Lung (tissue), 12 donors: ENCODE results near the gene LYPD6B. TPM values are rescaled to one million over a fixed set of nuclear protein-coding genes. Genes with fewer than 3 reads are reported as not detected.

Source experiments
- ATAC-seq: fragments of 200-7000 bp; cut with Tn5 transposase; one replicate; pipeline ENCODE4 v1.9.1; 2020; ENCODE audit warnings: moderate number of reproducible peaks; ENCODE audit not compliant: insufficient read depth, low FRiP score
- DNase-seq, 3 donors: peaks; one replicate each; pipeline ENCODE4 v3.0.0-alpha.2; 2013 to 2017
- H3K27ac ChIP-seq, 2 donors: one replicate each; pipeline ENCODE4 v1.5.1; 2013; ENCODE audit warnings: mild to moderate bottlenecking in 2 of 2, moderate library complexity in 2 of 2, control low read depth in 1 of 2, inconsistent platforms in 1 of 2, low read depth in 1 of 2, low read length in 1 of 2
- H3K27me3 ChIP-seq, 3 donors: one replicate each; pipeline ENCODE4 v1.5.1; 2013; ENCODE audit warnings: low read length in 2 of 3; ENCODE audit not compliant: control insufficient read depth in 3 of 3, insufficient read depth in 3 of 3
- H3K36me3 ChIP-seq, 4 donors: one replicate each; pipeline ENCODE4 v1.5.1; 2013; ENCODE audit warnings: low read length in 4 of 4, mild to moderate bottlenecking in 1 of 4, moderate library complexity in 1 of 4; ENCODE audit not compliant: control insufficient read depth in 4 of 4, insufficient read depth in 4 of 4
- H3K4me1 ChIP-seq, 5 donors: one replicate each; pipeline ENCODE4 v1.5.1; 2013; ENCODE audit warnings: low read length in 5 of 5, mild to moderate bottlenecking in 2 of 5, moderate library complexity in 1 of 5; ENCODE audit not compliant: control insufficient read depth in 5 of 5, insufficient read depth in 5 of 5
- H3K4me3 ChIP-seq: one replicate; pipeline ENCODE4 v1.5.1; 2013; ENCODE audit warnings: mild to moderate bottlenecking, control low read depth, moderate library complexity
- H3K9ac ChIP-seq, 2 donors: one replicate each; pipeline ENCODE4 v1.5.1; 2013; ENCODE audit warnings: low read length in 2 of 2, control low read depth in 1 of 2; ENCODE audit not compliant: insufficient read depth in 1 of 2
- H3K9me3 ChIP-seq, 4 donors: one replicate each; pipeline ENCODE4 v1.5.1; 2013; ENCODE audit warnings: low read length in 3 of 4, mild to moderate bottlenecking in 1 of 4, moderate library complexity in 1 of 4; ENCODE audit not compliant: control insufficient read depth in 4 of 4, insufficient read depth in 3 of 4
- WGBS, 2 donors: extraction: QIAGEN DNeasy Blood & Tissue Kit; methylation state at CpG; one replicate each; pipeline ENCODE4 v1.1.7; 2013; 5-methylcytosine and 5-hydroxymethylcytosine counted together
- polyA plus RNA-seq, 2 donors: library from polyadenylated mRNA; stranded (reverse); fragments of 200-250 nt; gene quantifications; one replicate each; pipeline ENCODE4 v1.2.1, GENCODE V29; 2013
- total RNA-seq, 2 donors: library from RNA; depleted of rRNA in 1 of 2; stranded (reverse); fragments of >200 nt in 1 of 2; gene quantifications; one replicate each; pipeline ENCODE4 v1.2.1, GENCODE V29; 2014 to 2021
- TF ChIP-seq, protein P1 (sequence below): IDR thresholded peaks from 2 replicates; pipeline ENCODE4 v1.5.1; 2012; ENCODE audit warnings: mild to moderate bottlenecking; ENCODE audit errors: control extremely low read depth, extremely low read depth
- donor health status: control.
- donor health status: control.
- donor health status: Bipolar disorder and iron deficiency.
- donor health status: healthy.
- donor health status: DM: yes; HTN: yes; CAD: no.

LYPD6B gene
- total and polyA plus RNA-seq, 4 donors: 2.5 to 12.4 (median 3.4) TPM

DNA sequence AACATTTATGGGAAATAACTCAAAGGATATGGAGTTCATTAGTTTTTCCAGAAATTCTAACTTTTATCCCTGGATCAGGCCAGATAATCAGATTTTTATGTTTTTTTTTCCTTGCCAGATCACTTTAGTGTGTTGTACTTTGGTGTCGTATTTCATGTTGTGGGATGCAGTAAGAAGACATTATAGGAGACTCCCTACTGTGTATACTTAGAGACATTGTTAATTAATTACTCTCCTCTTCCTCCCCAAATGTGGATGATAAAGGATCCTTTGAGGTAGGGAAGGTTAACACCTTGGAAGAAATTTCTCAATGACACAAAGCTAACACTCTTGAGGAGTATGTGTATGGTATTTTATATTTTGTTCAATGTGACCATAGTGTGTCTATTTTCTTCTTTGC is 120.5 kb downstream of the LYPD6B start:
- Histone ChIP-seq H3K4me1 (no peaks in the 10 kb centered on the region), H3K9me3 (no peaks in the 10 kb centered on the region), H3K4me3 (no peak overlapping the region), H3K27me3 (no peaks in the 10 kb centered on the region), H3K9ac (no peak overlapping the region), H3K36me3 (no peaks in the 10 kb centered on the region), H3K27ac (no peak overlapping the region)
- DNase-seq (no peak), ATAC-seq (no peak)
- 93 to 100% methylated on average over 1 of the region's 1 CpG for WGBS, 2 donors
- TF ChIP-seq, protein P1, sequence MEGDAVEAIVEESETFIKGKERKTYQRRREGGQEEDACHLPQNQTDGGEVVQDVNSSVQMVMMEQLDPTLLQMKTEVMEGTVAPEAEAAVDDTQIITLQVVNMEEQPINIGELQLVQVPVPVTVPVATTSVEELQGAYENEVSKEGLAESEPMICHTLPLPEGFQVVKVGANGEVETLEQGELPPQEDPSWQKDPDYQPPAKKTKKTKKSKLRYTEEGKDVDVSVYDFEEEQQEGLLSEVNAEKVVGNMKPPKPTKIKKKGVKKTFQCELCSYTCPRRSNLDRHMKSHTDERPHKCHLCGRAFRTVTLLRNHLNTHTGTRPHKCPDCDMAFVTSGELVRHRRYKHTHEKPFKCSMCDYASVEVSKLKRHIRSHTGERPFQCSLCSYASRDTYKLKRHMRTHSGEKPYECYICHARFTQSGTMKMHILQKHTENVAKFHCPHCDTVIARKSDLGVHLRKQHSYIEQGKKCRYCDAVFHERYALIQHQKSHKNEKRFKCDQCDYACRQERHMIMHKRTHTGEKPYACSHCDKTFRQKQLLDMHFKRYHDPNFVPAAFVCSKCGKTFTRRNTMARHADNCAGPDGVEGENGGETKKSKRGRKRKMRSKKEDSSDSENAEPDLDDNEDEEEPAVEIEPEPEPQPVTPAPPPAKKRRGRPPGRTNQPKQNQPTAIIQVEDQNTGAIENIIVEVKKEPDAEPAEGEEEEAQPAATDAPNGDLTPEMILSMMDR: no peak

DNA sequence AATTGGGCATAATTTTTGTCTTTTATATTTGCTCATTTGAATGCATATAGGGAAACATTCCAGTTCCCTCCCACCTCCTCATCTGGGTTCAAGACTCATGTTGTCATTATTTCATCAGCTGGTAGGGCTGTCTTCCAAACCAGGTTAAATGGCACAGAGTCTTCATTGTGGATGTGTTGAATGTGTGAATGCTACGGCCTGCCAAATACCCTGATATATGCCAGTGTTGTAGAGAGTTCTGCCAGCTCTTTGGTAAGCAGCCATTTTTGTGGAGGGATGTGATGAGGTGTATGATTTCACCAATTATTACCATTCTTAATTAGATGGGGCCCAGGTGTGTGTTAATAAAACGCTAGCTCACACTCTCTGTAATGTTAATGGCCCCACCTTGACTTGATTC is 121.7 kb downstream of the LYPD6B start:
- H3K4me1 ChIP-seq: no peaks in the 10 kb centered on the region
- peaks cover 0 to 3% (median 0%) of the 10 kb centered on the region in 4 donors for H3K9me3 ChIP-seq
- no peak overlapping the region for H3K27ac ChIP-seq
- H3K27me3 ChIP-seq: no peaks in the 10 kb centered on the region
- WGBS, 2 donors: 94 to 97% methylated on average over 2 of the region's 2 CpGs
- H3K36me3 ChIP-seq: no peaks in the 10 kb centered on the region
- TF ChIP-seq, protein P1: no peak
- no peak overlapping the region for H3K4me3 ChIP-seq
- H3K9ac ChIP-seq: no peak overlapping the region
- DNase-seq (no peak), ATAC-seq (no peak)

DNA sequence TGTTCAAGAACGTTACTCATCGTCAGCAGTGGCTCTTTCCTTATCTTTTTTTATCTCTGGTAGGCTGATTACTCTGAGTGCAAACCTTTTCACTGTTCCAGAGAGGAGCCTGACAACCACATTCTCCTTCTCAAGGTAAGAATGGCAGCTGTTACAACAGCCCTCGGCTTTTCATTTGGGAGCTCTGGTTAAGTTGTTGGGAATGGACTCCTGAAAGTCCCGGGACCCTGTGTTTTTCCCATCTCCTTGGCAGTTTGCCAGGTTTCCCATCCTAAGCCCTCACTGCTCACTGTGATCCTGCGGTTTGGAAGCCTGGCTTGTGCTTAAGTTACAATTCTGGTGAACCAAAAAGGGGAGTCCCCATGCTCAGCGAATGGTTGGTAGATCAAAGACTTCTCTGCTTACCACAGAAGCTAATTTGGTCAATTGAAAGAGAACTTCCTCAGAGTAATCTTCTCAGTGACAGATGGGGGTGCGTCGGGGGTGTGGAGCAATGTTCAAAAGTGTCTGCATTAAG is 122.3 kb downstream of the LYPD6B start:
- 44 to 54% methylated on average over 8 of the region's 8 CpGs for WGBS, 2 donors
- ATAC-seq (no peak), DNase-seq (no peak)
- TF ChIP-seq, protein P1: no peak
- H3K27ac ChIP-seq: no peak overlapping the region
- no peaks in the 10 kb centered on the region for H3K36me3 ChIP-seq
- no peaks in the 10 kb centered on the region for H3K4me1 ChIP-seq
- H3K9ac ChIP-seq: no peak overlapping the region
- no peaks in the 10 kb centered on the region for H3K27me3 ChIP-seq
- H3K4me3 ChIP-seq: no peak overlapping the region
- H3K9me3 ChIP-seq: peaks cover 0 to 3% (median 0%) of the 10 kb centered on the region in 4 donors
